Measurements from ENCODE around the gene CCDC73. TPM values are rescaled to one million over a fixed set of nuclear protein-coding genes. Genes with fewer than 3 reads are reported as not detected.
"Not testable (repeated sequence)": the region's sequence is repeated elsewhere in the genome, so short reads cannot be mapped to it uniquely, and the experiment has no call there.

The CCDC73 gene
- not detected for polyA plus RNA-seq (ENCODE audit: insufficient read length)

DNA sequence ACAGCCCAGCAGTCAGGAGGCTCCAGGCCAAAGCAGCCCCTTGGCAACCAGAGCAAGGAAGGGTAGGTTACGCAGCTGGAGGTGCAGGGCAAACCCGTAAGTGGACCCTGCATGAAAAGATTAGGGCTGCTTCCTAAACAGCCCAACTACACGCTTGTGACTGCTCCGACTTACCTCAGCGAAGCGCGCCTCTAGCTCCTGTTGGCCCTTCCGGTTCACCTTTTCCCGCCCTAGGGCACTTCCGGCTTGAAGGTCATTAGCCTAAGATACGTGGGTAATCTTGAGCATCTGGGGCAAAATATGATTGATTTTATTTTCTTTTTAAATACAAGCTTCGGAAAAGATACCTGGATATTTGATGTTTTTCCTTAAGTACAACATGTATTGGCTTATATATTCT, at the start of gene CCDC73:
CCDC73 (minus strand) TSS at position 224 of the 400 bp plus-strand sequence. CDS start 34,419 bp downstream, outside the sequence.
- no peak for DNase-seq

DNA sequence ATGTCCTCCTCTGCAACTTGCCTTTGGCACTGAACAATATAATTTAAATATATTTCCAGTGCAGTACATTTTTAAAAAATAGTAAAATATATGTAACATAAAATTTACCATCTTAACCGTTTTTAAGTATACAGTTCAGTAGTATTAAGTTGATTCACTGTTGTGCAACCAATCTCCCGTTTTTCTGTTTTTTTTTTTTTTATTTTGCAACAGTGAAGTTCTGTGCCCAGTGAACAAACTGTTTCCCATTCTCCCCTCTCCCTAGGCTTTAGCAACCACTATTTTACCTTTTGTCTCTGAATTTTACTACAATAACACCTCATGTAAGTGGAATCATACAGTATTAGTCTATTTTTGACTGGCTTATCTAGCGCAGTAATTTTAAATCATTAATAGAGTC, 49.1 kb upstream of the CCDC73 start:
- no peak for DNase-seq

DNA sequence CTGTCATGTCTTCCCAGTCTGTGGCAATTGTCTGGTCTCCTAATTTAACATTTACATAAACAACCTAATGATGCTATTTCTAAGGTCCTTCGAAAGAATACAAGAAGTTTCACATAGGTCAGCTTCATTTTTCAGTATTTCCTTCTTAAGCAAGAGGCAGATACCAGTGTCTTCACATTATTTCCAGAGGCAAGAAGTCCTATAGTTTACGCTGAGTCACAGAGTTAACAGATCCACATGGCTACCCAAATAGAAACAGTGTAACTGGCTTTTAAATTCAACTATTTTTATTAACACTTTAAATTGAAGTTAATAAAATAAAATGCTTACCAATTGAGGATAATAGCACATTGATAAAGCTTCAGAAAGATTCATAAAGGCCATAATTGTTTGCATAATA, 46.1 kb upstream of the CCDC73 start:
- DNase-seq = no peak

DNA sequence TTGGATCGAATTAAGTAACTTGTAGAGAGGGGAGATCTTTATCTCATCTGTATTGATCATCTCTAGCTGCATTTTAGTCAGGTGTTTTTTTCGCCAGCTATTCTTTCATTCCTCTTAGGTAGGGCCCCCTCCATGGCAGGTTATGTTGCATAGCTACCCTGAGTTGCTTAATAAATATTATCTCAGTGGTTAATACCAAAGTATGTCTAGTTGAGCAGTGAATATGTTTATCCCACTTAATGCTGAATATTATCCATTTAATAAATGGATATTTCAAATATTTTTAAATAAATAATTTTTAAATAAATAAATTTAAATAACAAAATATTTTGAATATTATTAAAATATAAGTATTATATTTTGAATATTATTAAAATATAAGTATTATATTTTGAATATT, 44.8 kb upstream of the CCDC73 start:
- DNase-seq = no peak

DNA sequence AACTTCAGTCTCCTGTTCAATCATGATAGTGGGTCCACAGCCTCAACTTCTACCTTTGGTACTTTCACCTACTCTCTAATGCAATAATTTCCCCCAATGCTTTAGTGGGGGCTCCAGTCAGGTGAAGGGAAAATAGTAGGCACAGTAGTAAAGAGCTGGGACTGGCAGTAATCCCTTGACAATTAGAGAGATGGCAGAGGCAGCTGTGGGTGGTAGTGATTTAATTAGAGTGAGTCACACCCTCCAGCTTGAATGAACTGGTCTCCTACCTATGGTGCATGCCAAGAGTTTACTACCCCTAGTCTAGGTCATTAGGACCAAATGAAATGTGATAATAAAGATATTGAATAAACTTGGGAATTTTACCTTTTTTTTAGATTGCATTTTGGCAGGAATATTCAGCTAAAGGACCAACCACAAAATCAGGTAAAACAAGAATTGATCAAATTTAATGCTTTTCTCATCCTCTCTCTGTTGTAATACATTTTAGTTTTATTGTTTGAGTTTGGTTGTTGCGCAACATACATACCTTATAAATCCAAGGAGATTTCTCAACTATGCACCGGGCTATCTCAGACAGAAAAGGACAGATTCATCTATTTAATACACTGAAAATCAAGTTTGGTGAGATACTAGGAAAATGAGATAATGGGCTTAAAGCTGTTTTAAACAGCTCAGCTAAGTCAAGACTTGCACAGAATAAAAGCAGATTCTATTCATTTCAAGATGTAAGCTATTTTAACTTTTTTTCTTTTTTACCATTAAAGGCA, 44.2 kb upstream of the CCDC73 start:
- no peak for DNase-seq

DNA sequence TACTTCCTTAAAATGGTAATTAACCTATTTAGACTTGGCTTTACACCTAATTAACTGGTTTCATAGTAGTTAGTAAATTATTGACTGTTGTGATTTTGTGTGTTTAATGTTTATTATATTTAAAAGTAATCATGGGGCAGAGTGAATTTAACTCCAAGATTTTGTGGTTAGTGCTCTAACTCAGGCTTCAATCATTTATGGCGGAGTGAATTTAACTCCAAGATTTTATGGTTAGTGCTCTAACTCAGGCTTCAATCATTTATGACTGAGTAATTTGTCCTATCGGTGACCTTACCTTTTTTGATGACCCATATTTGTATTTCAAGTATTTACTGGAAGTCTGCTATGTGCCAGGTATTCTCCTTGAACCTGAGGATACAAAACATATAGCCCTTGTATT, 42.5 kb upstream of the CCDC73 start:
- no peak for DNase-seq

DNA sequence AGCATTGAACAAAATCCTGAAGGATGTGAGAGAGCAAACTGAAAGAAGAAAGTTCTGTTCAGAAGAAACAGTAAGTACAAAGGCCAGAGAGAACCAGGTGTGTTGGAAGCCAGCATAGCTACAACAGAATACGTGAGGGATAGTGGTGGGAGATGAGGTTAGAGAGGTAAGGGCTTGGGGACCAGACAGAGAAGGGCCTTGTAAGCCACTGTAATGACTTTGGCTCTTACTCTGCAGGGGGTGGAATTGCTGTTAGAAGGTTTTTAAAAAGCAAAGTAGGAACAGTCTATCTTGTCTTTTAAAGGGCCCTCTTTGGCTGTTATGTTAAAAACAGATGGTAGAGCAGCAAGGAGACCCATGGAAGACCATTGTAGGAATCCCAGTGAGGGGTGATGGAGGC, 39.5 kb upstream of the CCDC73 start:
- no peak for DNase-seq

DNA sequence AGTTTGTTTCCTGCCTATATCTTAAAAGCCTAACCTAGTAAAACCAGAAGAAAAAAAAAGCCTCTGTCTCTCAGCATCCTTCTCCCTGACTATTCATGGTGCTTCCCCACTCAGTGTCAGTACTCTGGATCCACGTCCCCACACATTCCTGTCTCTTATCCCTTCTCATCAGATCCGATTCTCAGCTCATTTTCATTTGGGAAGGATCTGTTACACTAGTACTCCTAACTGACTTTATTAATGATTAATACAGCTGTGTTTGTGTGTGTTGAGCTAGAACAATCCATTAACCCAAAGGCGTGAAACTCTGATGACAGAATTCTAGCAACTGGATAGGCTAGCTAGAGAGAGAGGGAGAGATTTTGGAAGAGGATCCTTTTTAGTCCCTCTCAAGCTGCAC, 36.8 kb upstream of the CCDC73 start:
- no peak for DNase-seq

DNA sequence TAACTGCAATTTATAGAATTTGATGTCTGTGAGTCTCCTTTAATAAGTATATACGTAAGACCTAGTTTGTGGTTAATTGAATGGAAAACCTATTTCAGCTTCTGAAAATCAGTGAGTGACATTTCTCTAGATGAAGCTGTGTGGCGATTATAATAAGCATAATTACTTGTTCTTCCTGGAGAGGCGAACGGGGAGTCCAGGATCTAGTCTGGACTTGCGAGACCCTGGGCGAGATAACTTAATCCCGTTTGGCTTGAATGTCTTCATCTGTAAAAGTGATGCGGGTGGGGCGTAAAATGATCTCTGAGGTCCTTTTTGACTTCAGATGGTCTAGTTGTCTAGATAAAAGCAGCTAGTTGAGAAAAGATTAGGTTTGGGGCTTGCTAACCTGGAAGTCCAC, 36.3 kb upstream of the CCDC73 start:
- DNase-seq = no peak

DNA sequence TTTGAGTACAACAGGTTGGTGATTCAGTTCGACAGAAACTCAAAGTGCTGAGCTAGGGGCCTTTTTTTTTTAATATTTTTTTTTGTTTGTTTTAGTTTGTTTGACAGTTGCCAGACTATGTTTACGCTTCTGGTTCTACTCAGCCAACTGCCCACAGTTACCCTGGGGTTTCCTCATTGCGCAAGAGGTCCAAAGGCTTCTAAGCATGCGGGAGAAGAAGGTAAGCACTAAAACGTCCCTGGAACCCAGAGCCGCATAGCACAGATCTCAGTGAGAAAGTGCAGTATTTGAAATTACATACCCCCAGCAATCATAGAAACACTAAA, 35.9 kb upstream of the CCDC73 start:
- no peak for DNase-seq

DNA sequence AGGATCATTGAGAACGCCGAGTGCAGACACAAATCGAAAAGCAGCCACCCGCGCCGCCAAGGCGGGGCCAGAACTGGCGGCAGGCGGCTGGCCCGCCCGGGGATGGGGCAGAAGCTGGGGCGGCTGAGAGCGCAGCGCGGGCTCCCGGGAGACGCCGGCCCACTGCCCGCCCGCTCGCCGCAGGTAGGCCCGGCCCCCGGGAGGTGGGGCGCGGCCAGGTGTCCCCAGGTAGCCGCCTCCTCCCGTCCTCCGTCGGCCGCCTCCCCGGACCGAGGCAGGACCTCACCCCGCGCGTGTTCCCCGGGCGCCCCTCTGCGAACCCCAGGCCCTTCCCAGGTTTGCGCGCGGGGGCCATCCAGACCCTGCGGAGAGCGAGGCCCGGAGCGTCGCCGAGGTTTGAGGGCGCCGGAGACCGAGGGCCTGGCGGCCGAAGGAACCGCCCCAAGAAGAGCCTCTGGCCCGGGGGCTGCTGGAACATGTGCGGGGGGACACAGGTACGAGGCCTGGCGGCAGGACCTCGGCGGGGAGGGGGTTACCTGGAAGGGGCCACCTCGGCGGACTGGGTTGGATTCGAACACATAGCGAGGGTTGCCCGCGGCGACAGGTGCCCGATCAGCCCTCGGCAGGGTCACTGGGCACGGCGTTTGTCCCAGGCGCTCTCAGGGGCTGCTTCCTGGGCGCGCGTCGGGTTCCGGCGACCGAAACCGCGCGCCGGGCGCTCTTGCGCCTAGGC, 35.4 kb upstream of the CCDC73 start, which contains the start of gene PRRG4:
PRRG4 (plus strand) TSS at position 248 of the 733 bp plus-strand sequence. CDS start 603 bp downstream, outside the sequence.
- peak; percentile 36 for DNase-seq

DNA sequence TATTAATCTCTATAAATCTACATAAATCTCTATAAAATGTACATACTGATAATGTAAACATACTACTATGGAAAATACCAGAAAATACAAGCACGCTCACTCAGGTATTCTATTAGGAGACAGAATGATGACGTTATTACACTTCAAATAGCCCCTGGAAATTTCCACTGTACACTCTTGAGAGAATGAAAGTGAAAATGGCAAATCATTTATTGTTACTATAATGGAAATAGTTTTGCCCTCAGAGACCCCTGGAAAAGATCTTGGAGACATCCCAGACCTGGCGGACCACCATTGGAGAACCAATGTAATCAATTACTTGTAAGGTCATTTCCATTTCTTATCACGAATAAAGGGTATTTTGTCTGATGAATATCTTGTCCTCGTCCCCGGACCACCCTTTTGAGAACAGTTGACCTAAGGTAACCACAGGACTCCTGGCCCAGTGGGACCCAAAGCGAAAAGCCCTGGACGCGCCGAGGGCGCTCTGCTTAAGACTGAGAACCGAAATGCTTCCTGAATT, 34.8 kb upstream of the CCDC73 start:
- no peak for DNase-seq

DNA sequence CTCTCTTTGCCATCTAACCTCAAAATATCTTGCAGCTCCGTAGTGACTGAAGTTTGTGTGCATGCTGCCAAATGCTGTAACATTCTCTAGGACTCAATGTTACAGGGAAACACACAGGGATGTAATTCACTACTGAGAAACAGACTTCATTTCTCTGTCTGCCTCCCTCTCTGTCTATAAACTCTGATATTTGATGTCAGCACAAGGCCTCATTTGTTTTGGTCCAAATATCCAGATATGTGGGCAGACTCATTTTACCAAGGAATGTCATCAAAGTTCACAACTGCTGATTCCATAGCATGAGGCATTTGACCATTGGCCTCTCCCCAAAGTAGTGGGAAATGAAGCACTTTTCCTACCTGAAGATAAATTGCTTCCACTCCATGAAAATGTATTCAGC, 32.8 kb upstream of the CCDC73 start:
- no peak for DNase-seq

DNA sequence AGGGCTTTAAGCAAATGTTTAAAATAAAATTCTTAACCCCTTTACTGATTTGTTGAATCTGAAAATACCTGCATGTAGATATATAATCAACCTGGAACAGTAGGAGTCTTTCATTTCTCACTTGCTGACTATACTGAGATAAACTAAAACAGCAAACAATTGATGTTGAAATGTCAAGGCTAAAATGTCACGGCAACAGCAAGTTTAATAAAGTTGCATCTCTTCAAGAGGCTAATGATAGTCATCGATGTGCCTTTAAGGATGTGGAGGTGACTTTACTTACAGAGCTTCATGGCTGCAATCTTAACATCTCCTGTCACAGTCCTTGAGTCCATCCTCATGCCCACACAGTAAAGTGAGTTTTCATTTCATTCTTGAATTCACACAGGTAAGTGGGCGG, 31.7 kb upstream of the CCDC73 start:
- DNase-seq = no peak

DNA sequence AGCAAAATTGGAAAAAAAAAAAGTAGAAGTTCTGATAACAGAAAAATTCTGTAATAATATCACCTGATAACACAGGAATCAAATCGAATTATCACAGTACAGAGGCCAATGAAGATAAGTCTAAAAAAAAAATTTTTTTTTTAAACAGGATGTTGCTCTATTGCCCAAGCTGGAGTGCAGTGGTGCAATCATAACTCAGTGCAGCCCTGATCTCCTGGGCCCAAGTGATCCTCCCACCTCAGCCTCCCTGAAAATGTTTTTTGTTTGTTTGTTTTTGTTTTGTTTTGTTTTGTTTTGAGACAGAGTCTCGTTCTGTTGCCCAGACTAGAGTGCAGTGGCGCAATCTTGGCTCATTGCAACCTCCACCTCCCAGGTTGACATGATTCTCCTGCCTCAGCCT, 29.2 kb upstream of the CCDC73 start:
- DNase-seq = not testable (repeated sequence)

DNA sequence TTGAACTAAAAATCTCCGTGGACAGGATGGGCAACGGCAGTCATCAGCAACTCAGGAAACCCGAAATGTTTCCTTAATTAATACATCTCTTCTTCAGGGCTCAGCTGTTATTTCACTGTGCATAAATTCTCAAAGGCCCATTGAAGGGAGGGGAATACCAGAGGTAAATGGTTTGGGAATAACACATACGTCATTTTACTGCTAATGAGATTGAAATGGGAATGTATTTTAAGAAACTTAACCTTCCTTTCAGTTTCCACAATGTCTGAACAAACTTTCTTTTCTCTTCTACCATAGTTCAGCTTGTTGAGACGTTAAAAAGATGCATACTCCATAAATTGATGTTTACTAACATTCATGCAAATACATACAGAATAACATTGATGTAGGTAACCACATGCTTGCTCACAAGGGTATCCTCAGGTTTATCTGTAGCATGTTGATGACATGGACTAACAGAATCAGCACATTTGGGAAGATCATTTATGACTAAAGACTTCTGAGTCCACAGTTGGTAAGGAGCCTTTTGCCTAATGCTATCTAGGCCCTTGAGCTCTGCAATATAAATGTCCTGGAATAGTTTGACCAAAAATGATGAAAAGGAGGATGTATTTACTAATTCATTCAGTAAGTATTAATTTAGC, 27.6 kb upstream of the CCDC73 start:
- DNase-seq = no peak

DNA sequence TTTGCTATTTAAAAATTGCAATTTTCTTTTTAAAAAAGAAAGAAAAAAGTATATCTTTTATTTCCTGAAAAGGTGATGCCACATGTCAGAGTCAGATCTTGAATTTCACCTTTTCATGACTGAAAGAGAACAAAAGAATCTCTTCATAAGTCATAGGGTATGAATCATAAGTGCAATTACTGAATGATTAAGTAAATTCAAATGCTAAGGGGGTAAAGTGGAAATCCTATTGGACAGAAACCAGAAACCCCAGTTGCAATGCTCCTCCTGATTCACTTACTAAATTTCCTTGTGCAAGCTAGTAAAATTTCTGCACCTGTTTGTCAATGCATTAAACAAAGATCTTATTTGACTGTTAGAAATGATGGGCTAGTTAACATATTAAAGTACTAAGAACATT, 27.1 kb upstream of the CCDC73 start:
- no peak for DNase-seq

DNA sequence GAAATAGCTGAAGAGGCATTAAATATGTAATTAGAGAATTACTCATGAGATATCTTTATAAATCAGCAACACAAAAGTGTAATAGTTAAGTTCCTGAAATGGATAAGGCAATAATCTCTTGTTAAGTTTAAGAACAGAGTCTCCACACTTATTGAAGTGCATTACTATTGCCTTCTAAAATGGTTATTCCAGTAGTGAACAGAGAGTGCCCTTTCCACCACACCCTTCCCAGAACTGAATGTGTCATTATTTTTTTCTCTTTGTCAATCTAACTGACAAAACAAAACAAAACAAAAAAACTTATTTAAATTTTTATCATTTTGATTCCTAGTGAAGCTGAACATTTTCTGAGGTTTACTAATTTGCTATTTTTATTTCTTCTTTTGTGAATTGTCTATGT, 26.0 kb upstream of the CCDC73 start:
- DNase-seq = no peak

DNA sequence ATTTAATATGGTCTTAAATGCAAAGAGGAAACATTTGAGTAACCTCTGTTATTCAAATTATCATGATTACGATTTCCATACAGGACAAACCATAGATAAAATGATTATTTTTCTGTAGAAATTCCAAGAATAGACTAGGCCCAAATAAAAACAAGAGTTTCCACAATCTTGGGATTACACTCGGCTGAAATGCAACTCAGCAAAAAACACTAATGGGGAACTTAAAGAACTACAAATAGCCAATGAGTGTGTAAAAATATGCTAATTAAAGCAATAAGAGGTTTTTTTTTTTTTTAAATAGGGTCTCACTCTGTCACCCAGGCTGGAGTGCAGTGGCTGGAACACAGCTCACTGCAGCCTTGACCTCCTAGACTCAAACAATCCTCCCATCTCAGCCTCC, 24.7 kb upstream of the CCDC73 start:
- DNase-seq = no peak

DNA sequence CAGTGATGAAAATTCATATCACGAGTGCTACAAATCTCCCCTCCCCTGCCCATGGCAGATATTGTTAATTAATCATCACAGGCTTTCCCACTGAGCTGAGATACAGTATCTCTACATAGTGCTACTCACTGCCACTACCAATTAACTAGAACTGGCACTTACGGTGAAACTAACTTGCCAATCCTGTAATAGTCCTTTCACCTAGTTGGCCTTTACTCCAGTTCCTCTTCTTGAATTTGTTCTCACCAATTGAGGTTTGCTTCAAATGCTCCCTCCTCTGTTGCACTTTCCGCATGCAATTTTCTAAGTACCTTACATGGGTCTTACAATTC, 23.4 kb upstream of the CCDC73 start:
- no peak for DNase-seq

DNA sequence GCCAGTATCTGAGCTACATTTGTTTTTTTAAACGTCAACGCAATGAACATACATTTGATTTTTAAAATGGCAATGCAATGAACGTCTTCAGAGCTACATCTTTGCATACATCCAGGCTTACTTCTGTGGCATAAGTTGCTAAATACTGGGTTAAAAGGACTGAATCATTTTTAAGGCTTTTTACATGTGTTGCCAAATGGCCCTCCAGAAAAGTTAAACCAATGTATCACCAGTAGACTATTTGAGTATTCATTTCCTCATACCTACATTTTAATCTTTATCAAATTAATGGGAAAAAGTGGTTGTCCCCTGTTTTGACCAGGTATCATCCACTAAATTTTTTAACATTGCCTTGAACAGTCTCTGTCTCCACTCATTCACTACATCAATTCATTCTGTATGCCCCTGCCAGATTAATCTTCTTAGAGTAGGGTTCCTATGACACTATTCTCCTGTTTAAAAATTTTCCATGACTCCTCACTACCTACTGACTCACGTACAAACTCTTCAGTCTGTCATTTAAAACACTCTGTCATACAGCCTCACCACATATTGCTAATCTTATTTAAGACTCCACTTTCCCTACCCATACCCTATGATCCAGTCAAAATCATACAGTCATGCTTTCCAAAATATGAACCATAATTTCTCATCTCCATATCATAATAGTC, 22.9 kb upstream of the CCDC73 start:
- no peak for DNase-seq

DNA sequence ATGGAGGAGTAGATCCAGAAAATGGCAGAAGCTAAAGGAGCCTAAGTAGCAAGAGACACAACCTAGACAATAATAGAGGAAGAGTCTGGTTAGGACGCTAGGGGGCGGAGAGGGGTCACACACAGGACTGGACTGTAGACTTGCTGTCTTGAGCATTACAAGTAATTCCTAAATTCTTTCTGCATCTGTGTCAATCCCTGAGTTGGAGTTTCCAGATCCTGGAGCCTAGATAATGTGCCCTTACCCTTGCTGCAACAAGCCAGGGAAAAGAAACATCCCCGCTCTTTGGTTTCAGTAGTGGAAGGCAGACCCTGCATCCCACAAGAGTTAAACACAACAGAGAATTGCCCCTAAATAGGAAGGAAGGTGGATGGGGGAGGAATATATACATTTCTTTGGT, 14.9 kb upstream of the CCDC73 start:
- DNase-seq = peak; percentile 53

DNA sequence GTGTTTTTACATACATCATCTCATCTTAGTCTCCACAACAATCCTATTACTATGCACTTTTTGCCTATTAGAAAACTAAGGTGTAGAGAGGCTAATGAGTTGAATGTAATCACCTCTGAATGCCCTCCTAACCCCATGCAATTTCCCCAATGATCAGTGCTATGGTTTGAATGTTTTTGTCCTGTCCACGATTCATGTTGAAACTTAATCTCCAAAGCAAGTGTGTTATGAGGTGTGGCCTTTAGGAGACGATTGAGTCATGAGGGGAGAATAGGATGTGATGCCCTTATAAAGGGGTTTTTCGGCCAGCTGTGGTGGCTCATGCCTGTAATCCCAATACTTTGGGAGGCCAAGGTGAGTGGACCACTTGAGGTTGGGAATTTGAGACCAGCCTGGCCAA, 2.0 kb upstream of the CCDC73 start:
- no peak for DNase-seq
